Activated effector memory CD4-positive, alpha-beta T cell treated with anti-CD3 and anti-CD28 coated beads, Interleukin-2, amount 50 U/mL, for 16 hours (primary cell): ENCODE measurements around the gene MBOAT7.
"Not testable (repeated sequence)": the region's sequence is repeated elsewhere in the genome, so short reads cannot be mapped to it uniquely, and the experiment has no call there.

Experiments
- DNase-seq: peaks from one replicate; pipeline ENCODE4 v3.0.0-alpha.2; 2020

Gene MBOAT7

DNA sequence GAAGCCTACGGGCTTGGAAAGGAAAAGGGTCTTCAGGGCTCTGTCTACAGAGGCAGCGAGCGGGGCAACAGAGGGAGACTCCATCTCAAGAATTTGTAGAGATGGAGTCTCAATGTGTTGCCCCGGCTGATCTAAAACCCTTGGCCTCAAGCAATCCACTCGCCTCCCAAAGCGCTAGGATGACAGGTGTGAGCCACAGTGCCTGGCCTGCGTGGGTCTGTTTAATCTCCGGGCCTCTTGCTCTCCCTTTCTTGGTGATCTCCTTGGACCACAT lies 19.3 kb upstream of the MBOAT7 start:
- DNase-seq = no peak

DNA sequence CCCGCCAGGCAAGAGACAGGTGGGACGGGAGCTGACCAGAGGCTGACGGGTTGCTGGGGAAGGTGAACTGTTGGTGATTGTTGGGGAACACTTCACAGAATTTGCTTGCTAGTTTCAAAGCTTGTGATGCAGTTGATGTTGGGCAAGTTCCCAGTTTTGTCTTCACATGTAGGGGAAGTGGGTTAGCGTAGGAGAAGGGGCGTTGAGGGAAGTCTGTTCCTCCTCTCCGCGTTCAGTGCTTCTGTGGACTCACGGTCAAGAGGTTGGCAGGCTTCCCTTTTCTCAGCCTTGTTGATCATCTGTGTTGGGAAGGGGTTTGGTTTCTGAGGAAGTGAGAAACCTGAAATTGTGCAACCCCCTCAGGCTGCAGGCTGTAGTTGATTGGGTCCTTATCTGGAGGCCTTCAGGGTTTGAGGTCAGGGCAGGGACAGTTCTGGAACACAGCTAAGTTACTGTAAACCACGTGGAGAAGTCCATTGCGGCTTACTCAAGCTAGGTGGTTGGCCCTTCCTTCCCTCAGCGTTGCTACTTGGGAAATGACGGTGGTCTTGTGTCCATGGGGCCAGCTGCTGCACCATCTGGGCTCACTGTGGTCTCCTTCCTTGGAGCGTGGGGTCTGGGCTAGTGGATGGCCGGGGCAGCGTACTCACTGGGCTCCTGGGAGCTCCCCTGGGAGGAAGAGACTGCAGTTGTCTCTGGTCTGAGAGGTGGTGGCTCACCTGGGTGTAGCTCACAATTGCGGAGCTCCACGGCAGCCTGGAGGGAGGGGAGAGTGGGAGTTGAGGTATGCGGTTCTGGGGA lies 18.8 kb upstream of the MBOAT7 start:
- peak; percentile 69 for DNase-seq

DNA sequence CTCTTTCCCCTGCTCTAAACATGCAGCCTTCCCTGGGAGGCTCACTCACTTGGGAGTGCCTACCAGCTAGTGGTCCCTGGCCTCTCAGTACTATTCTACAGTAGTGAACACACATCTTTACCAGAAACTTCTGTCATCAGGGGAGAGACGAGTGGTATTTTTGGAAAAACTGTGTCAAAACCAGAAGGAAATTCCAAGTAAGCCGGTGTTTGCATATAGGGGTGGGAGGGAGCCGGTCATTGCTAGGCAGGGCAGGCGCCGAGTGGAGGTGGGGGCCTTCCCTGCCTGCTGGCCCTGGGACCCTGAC lies 18.2 kb upstream of the MBOAT7 start:
- no peak for DNase-seq

DNA sequence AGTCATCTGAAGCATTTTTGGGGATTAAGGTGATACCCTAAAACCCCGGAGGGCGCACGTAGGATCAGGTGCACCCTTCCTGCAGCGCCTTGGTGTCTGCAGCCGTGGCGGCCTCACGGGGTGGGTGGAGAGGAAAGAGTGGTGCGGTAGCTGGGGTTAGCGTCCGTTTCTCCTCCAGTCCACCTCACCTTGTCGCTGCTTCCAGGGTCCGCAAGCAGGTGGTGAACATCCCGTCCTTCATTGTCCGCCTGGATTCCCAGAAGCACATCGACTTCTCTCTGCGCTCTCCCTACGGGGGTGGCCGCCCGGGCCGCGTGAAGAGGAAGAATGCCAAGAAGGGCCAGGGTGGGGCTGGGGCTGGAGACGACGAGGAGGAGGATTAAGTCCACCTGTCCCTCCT lies 17.8 kb upstream of the MBOAT7 start:
- DNase-seq = not testable (repeated sequence)

DNA sequence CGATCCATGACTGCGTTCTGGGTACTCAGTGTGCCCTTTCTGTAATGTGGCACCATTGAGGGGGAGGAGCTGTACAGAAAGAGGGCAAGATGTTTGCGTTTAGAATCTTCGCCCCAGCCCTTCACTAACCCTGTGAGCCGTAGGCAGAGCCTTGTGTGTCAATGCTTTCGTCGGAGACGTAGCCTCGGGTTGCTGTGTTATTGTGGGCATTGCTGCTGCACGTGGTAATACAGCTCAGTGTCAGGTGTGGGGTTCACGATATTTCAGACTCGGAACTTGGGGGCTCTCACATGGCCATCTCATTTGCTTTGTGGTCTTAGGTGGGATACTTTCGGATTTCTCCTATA lies 17.4 kb upstream of the MBOAT7 start:
- no peak for DNase-seq

DNA sequence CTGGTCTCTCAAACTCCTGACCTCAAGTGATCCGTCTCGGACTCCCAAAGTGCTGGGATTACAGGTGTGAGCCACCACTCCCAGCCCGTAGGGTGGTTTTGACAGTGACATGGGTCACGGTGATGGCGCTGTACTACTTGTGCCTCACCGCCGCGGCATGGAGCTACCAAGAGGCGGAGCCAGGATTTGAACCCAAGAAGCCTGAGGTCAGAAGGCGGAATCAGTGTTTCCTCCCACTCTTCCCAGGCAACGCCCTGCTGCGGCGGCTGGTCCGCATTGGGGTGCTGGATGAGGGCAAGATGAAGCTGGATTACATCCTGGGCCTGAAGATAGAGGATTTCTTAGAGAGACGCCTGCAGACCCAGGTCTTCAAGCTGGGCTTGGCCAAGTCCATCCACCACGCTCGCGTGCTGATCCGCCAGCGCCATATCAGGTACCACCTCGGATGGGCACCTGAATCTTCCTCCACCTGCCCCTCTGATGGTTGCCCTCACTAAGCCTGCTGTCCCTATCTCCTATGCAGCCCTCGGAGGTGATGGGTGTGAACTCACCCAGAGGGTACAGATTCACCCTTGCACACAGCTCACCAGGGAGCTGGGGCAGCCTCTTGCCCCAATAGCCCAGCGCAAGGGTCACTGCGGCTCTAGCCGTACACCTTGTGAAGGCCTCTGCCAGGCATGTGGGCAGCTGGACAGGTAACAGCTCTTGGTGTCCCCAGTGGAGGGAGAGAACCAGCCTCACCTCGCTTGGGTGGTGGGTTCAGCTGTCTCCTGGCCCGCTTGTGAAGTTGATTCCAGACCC lies 16.9 kb upstream of the MBOAT7 start:
- no peak for DNase-seq

DNA sequence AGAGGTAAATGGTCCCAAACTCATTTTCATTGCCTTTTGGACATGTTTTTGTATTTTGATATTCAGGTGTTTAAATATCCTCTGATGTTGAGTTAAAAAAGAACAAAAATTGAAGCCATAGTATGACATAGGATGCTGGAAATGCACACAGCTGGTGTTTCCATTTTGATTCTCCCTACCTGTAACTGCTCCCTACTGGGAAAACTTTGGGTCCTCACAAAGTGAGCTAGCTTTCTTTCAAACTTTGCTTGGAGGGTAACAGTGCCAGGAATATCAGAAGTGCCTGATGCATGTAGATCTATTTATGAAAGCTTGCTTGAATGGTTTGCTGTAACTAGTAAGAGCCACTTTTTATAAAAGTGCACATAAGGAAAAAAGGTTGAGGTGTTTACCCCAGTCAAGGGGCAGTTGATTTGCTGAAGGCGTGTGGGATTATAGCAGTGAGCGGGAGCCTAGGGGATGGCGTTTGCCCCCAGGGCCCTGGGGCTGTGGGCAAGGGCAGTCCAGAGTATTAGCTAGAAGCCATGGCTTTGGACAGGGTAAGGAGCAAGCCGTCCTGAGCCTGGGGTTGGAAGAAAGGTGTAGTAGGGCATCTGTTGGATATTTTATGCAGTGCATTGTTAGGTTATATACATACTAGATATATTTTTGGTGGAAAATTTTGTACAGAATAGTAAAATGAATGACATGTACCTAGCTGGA lies 15.5 kb upstream of the MBOAT7 start:
- DNase-seq = no peak

DNA sequence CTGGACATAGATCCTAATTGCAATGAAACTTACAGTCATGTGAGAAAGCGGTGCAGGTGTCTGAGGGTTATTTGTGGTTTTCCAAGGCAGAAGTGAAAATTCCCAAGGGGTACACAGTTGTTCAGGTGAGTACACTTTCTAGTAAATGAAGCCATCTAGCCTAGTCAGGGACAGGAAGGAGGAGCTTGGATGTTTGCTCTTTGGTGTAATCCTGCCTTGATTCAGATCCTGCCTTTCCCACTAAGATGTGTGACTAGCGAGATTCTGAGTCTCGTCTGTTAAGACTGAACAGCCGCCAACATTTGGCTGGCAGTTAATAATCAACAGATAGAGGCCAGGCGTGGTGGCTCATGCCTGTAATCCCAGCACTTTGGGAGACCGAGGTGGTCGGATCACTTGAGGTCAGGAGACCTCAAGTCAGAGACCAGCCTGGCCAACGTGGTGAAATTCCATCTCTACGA lies 13.8 kb upstream of the MBOAT7 start:
- no peak for DNase-seq

DNA sequence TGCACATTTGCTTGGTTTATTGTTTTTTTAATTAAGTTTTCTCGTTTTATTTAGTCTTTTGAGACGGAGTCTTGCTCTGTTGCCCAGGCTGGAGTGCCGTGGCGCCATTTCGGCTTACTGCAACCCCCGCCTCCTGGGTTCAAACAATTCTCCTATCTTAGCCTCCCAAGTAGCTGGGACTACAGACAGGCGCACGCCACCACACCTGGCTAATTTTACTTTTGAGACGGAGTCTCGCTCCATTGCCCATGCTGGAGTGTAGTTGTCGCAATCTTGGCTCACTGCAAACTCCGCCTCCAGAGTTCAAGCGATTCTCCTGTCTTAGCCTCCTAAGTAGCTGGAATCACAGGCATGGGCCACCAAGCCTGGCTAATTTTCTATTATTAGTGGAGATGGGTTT lies 12.6 kb upstream of the MBOAT7 start:
- no peak for DNase-seq

DNA sequence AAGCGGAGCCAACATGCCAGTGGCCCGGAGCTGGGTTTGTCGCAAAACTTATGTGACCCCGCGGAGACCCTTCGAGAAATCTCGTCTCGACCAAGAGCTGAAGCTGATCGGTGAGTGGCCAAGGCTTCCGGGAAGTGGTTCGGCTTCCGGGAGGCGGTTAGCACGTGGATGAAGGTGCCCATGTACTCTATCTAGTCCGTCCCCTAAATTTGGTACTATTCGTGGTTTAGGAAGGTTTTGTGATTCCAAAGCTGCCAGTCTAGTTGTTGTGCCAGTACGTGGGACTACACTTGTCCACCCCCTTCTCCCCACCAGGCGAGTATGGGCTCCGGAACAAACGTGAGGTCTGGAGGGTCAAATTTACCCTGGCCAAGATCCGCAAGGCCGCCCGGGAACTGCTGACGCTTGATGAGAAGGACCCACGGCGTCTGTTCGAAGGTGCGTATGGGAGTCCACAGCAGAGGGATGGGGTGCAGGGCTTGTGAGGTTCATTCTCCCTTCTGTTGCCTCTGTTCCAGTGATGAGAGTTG lies 11.9 kb upstream of the MBOAT7 start:
- peak; percentile 69 for DNase-seq

DNA sequence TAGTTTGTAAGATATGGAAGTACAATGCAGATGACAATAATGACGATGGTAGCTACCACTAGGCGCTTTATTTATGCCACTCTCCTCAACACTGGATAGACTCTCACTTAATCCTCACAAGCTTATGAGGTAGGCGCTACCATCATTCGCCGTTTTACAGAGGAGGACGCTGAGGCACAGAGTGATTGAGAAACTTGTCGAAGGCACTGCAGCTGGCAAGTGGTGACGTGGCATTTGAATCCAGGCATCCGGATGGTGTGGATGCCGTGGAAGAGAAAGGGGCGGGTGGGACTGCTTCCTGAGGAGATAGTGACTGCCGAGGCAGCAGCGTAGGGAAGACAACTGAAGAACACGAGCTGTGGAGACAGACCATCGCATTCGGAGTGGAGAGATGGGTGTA lies 10.0 kb upstream of the MBOAT7 start:
- DNase-seq = no peak

DNA sequence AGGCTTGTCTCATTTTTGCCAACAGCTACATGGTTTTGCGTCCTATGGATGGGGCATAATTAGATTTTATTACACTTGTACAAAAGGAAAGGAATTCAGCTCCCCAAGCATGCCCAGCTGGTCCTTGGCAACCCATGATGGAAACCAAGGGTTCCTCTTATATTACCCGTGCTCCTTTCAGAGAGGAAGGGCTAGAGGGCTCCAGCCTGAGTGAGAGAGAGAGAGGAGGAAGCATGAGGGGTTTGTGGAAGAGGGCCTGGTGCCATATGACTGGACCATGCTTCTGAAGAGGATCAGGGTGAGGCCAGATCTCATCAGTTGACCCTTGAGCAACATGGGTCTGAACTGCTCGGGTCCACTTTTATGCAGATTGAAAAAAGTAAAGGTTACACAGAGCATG lies 7.7 kb upstream of the MBOAT7 start:
- no peak for DNase-seq

DNA sequence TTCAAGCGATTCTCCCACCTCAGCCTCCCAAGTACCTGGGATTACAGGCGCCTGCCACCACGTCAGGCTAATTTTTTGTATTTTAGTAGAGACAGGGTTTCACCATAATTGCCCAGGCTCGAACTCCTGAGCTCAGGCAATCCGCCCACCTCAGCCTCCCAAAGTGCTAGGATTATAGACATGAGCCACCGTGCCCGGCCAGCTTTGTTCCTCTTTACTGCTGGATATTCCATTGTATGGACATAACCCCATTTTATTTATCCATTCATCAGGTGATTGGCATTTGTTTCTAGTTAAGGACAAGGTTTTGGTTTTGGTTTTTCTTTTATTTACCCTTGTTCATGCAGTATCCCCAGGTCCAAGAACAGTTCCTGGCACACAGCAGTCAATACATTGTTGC lies 7.2 kb upstream of the MBOAT7 start:
- no peak for DNase-seq

DNA sequence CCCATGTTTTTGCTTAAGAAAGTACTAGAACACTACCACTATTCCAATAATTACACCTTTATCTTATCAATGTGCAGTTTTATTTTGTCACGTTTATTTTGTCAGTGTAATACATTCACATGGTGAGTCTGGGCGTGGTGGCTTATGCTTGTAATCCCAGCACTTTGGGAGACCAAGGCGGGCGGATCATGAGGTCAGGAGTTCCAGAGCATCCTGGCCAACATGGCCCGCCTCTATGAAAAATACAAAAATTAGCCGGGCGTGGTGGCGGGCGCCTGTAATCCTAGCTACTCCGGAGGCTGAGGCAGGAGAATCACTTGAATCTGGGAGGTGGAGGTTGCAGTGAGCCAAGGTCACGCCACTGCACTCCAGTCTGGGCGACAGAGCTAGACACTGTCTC lies 5.1 kb upstream of the MBOAT7 start:
- not testable (repeated sequence) for DNase-seq

DNA sequence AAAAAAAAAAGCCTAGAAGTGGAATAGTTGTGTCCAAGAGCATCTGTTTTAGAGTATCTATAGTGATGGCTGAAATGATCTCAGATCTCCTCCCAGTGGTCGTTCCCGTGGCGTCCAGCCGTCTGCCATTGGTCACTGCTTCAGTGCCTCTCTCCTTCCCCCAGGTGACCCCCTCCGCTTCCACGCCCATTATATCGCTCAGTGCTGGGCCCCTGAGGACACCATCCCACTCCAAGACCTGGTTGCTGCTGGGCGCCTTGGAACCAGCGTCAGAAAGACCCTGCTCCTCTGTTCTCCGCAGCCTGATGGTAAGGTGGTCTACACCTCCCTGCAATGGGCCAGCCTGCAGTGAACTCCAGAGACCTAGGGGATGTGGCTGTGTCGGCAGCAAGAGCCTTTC lies 3.6 kb upstream of the MBOAT7 start:
- DNase-seq = no peak

DNA sequence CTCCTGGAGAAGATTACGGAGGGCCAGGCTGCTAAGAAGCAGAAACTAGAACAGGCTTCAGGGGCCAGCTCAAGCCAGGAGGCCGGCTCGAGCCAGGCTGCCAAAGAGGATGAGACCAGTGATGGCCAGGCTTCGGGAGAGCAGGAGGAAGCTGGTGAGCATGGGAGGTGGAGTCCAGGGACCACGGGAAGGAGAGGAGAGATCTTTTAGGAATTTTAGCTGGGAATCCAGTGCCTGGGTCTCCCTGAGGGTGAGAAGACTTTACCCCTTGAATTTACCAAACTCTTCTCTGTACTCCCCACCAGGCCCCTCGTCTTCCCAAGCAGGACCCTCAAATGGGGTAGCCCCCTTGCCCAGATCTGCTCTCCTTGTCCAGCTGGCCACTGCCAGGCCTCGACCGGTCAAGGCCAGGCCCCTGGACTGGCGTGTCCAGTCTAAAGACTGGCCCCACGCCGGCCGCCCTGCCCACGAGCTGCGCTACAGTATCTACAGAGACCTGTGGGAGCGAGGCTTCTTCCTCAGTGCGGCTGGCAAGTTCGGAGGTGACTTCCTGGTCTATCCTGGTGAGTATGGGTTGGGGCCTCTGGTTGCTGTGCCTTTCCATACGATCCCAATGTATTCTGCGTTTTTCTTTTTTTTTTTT lies 2.6 kb upstream of the MBOAT7 start:
- no peak for DNase-seq

DNA sequence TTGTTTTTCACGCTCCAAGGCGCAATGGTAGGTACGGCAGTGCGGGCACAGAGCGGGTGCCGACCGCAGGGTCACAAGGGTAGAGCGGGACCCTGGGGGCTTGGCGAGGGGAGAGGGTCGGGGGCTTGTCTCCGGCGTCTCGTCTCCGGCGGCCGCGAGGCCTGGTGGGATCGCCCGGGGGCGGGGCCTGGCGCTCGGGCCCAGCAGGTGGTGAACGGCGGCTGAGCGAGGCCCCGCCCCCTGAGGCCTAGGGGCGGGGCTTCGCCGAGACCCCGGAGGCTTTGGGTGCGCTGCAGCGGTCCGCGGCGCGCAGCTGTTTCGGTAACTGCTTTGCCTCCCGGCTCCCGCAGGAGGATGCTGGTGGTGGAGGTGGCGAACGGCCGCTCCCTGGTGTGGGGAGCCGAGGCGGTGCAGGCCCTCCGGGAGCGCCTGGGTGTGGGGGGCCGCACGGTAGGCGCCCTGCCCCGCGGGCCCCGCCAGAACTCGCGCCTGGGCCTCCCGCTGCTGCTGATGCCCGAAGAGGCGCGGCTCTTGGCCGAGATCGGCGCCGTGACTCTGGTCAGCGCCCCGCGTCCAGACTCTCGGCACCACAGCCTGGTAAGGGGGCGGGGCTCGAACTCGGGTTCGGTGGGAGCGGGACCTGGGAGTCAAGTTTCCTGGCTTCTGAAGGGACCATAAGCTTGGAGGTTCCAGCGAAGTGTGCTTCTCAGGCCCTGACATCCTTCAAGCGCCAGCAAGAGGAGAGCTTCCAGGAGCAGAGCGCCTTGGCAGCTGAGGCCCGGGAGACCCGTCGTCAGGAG lies 1.8 kb upstream of the MBOAT7 start, which contains the start of gene TSEN34:
Gene TSEN34 (plus strand): TSS at position 298 of the 800 bp plus-strand sequence. CDS start 57 bp downstream, at position 355.
- DNase-seq = peak; percentile 95

DNA sequence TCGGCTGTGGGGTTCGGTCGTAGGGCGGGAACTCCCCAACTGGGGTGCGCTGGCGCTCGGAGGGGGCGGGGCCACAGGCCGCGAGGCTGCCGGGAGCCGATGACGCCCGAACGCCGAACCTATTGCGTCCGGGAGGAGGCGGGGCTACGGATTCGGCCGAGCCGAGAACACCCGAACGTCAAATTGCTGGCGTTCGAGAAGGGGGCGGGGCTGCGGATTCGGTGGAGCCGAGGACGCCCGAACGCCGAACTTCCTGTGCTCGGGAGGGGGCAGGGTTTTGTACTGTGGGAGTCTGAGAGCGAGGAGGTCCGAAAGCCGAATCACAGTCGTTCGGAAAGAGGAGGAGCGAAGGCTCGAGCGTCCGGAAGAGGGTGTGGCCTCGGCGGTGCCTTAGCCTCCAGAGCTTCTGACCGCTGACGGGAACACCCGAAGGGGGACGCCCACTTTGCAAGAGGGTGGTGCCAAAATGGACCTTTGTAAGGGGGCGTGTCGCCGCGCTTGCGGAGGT lies 1.2 kb upstream of the MBOAT7 start:
- DNase-seq = peak; percentile 100

DNA sequence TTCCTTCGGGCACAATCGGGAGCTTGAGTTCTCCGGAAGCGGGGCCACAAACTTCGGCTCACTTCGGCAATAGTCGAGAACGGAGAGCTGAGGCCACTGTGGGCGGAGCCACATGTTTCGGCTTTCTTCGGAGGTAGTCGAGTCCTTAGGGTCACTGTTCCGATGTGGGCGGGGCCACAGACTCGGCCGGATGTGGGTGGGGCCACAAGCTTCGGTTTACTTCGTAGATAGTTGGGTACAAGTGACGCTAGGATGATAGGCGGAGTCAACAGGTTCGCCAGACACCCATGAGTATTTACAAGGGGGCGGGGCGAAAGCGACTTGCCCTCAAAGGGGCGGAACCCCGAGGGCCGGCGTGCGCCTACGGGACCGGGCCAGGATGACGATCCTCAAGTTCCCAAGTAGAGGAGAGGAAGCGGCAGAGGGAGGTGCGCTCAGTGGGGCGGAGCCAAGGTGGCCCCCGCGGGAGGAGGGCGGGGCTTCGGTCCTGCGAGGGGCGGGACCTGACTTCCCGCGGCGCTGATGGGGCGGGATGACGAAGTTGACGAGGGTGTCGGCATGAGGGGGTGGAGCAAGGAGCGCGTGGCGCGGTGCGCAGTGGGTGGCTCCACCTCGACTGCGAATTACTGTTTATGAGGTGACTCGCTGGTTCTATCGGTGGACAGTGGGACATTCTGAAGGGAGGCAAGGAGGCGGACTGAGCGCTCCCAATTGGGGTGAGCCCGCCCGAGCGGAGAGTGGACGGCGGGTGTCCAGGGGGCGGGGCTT lies 539 bp upstream of the MBOAT7 start:
- DNase-seq = peak; percentile 100

DNA sequence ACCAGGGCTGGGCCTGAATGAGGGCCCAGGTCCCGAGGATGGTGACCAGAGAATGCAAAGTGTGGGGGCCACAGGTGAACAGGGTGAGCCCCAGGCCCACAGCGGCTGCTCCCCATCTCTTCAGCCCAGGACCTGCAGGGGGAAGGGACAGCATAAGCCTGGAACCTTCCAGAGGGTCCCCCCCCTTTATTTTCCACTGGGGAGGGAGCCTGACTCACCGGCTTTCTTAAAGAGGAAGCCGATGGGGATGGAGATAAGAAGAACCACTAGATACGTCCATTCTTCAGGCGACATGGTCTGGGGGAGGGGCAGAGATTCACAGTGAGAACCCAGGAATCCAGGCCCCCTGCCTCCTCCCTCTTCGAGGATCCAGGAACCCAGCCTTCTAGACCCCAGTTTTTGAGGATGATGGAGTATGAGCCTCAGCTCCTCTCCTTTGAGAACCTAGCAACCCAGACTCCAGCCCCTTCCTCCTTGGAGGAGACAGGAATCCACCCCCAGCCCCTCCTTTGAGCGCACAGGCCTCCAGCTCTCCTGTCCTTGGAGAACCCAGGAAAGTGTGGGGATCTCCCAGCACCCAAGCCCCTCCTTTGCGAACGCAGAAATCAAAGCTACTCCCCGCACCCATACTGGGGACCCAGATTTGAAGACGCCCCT lies 1.0 kb downstream of the MBOAT7 start:
- DNase-seq = peak; percentile 91

DNA sequence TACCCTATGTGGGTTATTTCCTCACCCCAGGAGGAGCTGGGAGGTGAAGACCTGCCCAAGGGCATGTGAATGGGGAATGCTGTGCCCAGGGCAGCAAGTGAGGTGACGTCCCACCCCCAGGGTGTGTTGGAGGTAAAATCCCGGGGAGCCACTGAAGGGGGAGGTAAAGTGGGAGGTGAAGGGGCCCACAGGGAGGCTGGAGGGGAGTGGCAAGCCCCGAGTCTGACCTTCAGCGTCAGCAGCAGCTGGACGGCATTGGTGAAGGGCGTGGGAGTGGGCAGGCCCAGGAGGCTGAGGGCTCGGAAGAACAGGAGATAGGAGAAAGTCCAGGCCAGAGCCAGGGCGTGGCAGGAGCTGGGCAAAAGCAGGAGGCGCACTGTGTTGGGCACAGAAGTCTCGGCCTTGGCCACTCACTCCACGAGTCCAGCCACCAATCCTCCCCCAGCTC lies 2.4 kb downstream of the MBOAT7 start:
- DNase-seq = no peak
